HG02938 (cell line): ENCODE results near the gene KCNQ4.

Source experiments
- ATAC-seq: cut with Tn5 transposase; IDR thresholded peaks from one replicate; pipeline ENCODE4 v1.9.1; 2021; ENCODE audit warnings: mild to moderate bottlenecking, moderate library complexity; ENCODE audit not compliant: unreplicated experiment

The KCNQ4 gene

GRCh38 chr1:40776236-40777072 lies 7.1 kb upstream of the KCNQ4 start:
- no peak for ATAC-seq

- no peak for ATAC-seq
Measured at GRCh38 chr1:40777224-40777970, 6.2 kb upstream of the KCNQ4 start.

- ATAC-seq: no peak
Measured at GRCh38 chr1:40780678-40781607, 2.6 kb upstream of the KCNQ4 start.

GRCh38 chr1:40781608-40781971 lies 2.0 kb upstream of the KCNQ4 start:
- no peak for ATAC-seq

- no peak for ATAC-seq
Measured at GRCh38 chr1:40782371-40782956, 1.1 kb upstream of the KCNQ4 start.

- no peak for ATAC-seq
Measured at GRCh38 chr1:40784141-40784770, 669 bp downstream of the KCNQ4 start.

- no peak for ATAC-seq
Measured at GRCh38 chr1:40784771-40785151, 1.2 kb downstream of the KCNQ4 start.

GRCh38 chr1:40785446-40785845 lies 1.9 kb downstream of the KCNQ4 start:
- no peak for ATAC-seq

- no peak for ATAC-seq
Measured at GRCh38 chr1:40786171-40786994, 2.8 kb downstream of the KCNQ4 start.

GRCh38 chr1:40786995-40787705 lies 3.6 kb downstream of the KCNQ4 start:
- no peak for ATAC-seq

- ATAC-seq: no peak
Measured at GRCh38 chr1:40787737-40788560, 4.4 kb downstream of the KCNQ4 start.

- no peak for ATAC-seq
Measured at GRCh38 chr1:40788561-40789341, 5.2 kb downstream of the KCNQ4 start.

GRCh38 chr1:40789342-40789598 lies 5.7 kb downstream of the KCNQ4 start:
- ATAC-seq: no peak

- no peak for ATAC-seq
Measured at GRCh38 chr1:40789661-40790430, 6.3 kb downstream of the KCNQ4 start.

GRCh38 chr1:40792036-40792435 lies 8.4 kb downstream of the KCNQ4 start:
- no peak for ATAC-seq

GRCh38 chr1:40793617-40794016 lies 10.0 kb downstream of the KCNQ4 start:
- no peak for ATAC-seq

GRCh38 chr1:40794048-40794447 lies 10.5 kb downstream of the KCNQ4 start:
- ATAC-seq: no peak
